Ovary (tissue), 9 donors: Measurements from ENCODE around the gene KCNJ9. TPM values are rescaled to one million over a fixed set of nuclear protein-coding genes. Genes with fewer than 3 reads are reported as not detected.

ENCODE experiments used
- DNase-seq, 5 donors: peaks; one replicate each; pipeline ENCODE4 v3.0.0-alpha.2; 2019 to 2020
- H3K27ac ChIP-seq, 2 donors: fragments of 200-600 bp; one replicate each; pipeline versions ENCODE4 v1.5.1 to v1.8.0; 2019 to 2022
- H3K27me3 ChIP-seq: fragments of 200-600 bp; one replicate; pipeline ENCODE4 v1.8.0; 2022
- H3K36me3 ChIP-seq: fragments of 200-600 bp; sonication (generic); one replicate; pipeline ENCODE4 v1.5.1; 2019
- H3K4me1 ChIP-seq: one replicate; pipeline ENCODE4 v1.8.1; 2013; ENCODE audit warnings: mild to moderate bottlenecking, moderate library complexity; ENCODE audit not compliant: insufficient read depth
- H3K4me3 ChIP-seq: fragments of 200-600 bp; sonication (generic); one replicate; pipeline ENCODE4 v1.5.1; 2017
- H3K9me3 ChIP-seq, 2 donors: fragments of 200-600 bp in 1 of 2; sonication (generic) in 1 of 2; one replicate each; pipeline versions ENCODE4 v1.5.1 to v1.8.1; 2013 to 2019; ENCODE audit warnings: mild to moderate bottlenecking in 1 of 2, moderate library complexity in 1 of 2
- EP300 ChIP-seq: sonication (generic); formaldehyde crosslinking; IDR thresholded peaks from one replicate; pipeline ENCODE4 v1.6.1; 2017; ENCODE audit warnings: antibody characterized with exemption
- POLR2A ChIP-seq: fragments of 450-650 bp; IDR thresholded peaks from one replicate; pipeline ENCODE4 v1.6.1; 2017; ENCODE audit warnings: antibody characterized with exemption, mild to moderate bottlenecking, moderate library complexity
- WGBS, 3 donors: extraction: QIAGEN DNeasy Blood & Tissue Kit in 1 of 3; methylation state at CpG; one replicate each; pipeline versions ENCODE4 v1.1.5 to v1.1.7; 2013 to 2017; 5-methylcytosine and 5-hydroxymethylcytosine counted together
- intact Hi-C, 4 donors: fragments of 100-400 bp; cut with DNase I; formaldehyde crosslinking; loops; one replicate each; pipeline versions ENCODE4 v1.11.0 to v1.15.1; 2022 to 2023
- polyA plus RNA-seq, 2 donors: library from polyadenylated mRNA; stranded (reverse); fragments of 200-250 nt in 1 of 2; fragments of 350-450 nt in 1 of 2; fragmentation: Illumina TruSeq in 1 of 2; extraction: RNeasy Lipid Tissue Mini Kit (QIAGEN cat#74804) in 1 of 2; gene quantifications; one replicate each; pipeline ENCODE4 v1.2.3, GENCODE V29; 2013 to 2014
- total RNA-seq, 7 donors: library from RNA; depleted of rRNA in 2 of 7; stranded (reverse); fragments of >200 nt in 2 of 7; fragmentation: NEBNext Ultra II Directional in 3 of 7; extraction: Animal tissue kit (Norgen Biotek cat#: 25700) in 3 of 7; gene quantifications; one replicate each; pipeline versions ENCODE4 v1.1.0 to v1.2.4, GENCODE V29; 2016 to 2023
- TF ChIP-seq, protein P1 (sequence below), 3 donors: fragments of 450-650 bp in 2 of 3; fragments of 200-600 bp in 1 of 3; IDR thresholded peaks; one replicate each; pipeline versions ENCODE4 v1.5.1 to v1.8.0; 2016 to 2022; ENCODE audit warnings: antibody characterized with exemption in 3 of 3, mild to moderate bottlenecking in 1 of 3
- donor health status: DM: no; HTN: no; CAD: no; lungs with moderate emphysema.
- donor health status: DM: no; HTN: no; CAD: no.
- donor health status: Bipolar disorder and iron deficiency.
- donor health status: DM: yes; HTN: yes; CAD: no.
- donor health status: DM: no; HTN: no; CAD: no.
- donor health status: DM: yes; HTN: yes; CAD: no.

KCNJ9 gene
- total and polyA plus RNA-seq, 9 donors, result 0.01 TPM; not detected in 8

DNA sequence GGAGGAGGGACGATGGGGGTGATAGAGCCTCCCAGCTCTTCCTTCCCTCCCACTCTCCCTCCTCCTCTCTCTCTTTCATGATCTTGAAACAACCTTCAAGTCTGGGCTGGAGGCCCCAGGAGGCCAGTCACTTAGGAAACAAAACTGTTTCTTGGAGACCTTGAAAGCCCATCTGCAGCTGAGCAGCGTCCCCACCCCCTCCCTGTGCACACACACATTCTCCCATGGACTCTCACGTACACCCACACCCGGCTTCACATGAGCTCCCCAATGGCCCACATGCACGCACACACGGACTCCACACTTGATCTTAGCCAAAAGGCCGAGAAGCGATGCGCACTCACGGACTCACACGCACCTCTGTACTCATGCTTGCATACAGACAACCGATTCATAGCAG is 31.0 kb downstream of the KCNJ9 start:
- H3K4me1 ChIP-seq, result peaks cover 20% of the 10 kb centered on the region
- H3K27ac ChIP-seq, result peak overlapping the region in 1 of 2 donors; percentile 55
- intact Hi-C loops, result loop anchor here in 1 of 4 donors (10.0 kb wide), 1 partner anchor 82 kb away; the partner anchor contains the start of gene CASQ1
- 39 to 55% (median 47%) methylated on average over 12 of the region's 12 CpGs for WGBS, 3 donors
- no peaks in the 10 kb centered on the region for H3K36me3 ChIP-seq
- peak; percentile 42 to 77 (median 48) for DNase-seq
- no peaks in the 10 kb centered on the region for H3K9me3 ChIP-seq
- no peak for TF ChIP-seq POLR2A
- TF ChIP-seq, protein P1, sequence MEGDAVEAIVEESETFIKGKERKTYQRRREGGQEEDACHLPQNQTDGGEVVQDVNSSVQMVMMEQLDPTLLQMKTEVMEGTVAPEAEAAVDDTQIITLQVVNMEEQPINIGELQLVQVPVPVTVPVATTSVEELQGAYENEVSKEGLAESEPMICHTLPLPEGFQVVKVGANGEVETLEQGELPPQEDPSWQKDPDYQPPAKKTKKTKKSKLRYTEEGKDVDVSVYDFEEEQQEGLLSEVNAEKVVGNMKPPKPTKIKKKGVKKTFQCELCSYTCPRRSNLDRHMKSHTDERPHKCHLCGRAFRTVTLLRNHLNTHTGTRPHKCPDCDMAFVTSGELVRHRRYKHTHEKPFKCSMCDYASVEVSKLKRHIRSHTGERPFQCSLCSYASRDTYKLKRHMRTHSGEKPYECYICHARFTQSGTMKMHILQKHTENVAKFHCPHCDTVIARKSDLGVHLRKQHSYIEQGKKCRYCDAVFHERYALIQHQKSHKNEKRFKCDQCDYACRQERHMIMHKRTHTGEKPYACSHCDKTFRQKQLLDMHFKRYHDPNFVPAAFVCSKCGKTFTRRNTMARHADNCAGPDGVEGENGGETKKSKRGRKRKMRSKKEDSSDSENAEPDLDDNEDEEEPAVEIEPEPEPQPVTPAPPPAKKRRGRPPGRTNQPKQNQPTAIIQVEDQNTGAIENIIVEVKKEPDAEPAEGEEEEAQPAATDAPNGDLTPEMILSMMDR (IDR thresholded peaks at IDR 0.05), result no peak
- TF ChIP-seq EP300, result no peak
- no peaks in the 10 kb centered on the region for H3K27me3 ChIP-seq
- H3K4me3 ChIP-seq, result no peak overlapping the region

DNA sequence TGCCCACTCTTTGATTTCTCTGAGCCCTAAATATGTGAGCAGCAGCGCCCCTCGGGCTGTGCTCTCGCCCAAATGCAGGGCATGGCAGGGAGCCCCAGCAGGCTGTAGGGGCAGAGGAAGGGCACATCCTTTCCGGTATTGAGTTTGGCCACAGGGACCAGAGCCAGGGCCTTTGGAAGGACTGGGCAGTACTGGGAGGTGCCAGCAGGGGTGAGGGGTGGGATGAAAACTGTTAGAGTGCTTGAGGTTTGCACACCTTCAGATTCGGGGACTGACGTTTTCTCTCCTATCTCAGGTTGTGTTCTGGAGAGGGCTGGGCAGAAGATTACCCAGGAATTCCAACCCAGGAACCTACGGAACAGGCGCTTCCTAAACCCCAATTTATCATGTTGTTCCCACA is 32.1 kb downstream of the KCNJ9 start:
- 79 to 92% (median 81%) methylated on average over 8 of the region's 8 CpGs for WGBS, 3 donors
- DNase-seq, result no peak
- H3K4me1 ChIP-seq, result peaks cover 23% of the 10 kb centered on the region
- H3K27me3 ChIP-seq, result no peaks in the 10 kb centered on the region
- peak overlapping the region in 1 of 2 donors; percentile 60 for H3K27ac ChIP-seq
- H3K9me3 ChIP-seq, result no peaks in the 10 kb centered on the region
- intact Hi-C loops, result loop anchor here in 1 of 4 donors (10.0 kb wide), 1 partner anchor 81 kb away; the partner anchor contains the start of gene CASQ1
- TF ChIP-seq, protein P1 (IDR thresholded peaks at IDR 0.05), result no peak
- TF ChIP-seq EP300 (no peak), POLR2A (no peak)
- no peaks in the 10 kb centered on the region for H3K36me3 ChIP-seq
- H3K4me3 ChIP-seq, result no peak overlapping the region

DNA sequence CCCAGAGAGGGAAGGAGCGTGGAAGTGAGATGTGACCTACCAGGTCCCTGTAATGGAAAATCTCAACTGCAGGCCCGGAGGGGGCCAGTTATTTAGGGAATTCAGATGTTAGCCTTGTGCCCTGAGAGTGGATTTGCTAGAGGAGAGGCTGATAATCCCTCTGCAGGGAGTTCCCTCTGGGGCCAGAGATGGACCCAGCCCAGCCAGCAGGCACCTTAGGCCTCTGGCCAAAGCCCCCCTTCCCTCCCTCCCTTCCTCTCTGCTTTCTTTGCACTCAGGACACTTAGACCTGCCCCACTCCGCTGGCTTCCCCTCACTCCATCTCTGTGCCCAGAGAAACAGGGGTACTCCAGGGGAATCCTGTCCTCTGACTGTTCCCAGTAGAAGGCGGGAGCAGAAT is 32.7 kb downstream of the KCNJ9 start:
- Histone ChIP-seq H3K27me3 (no peaks in the 10 kb centered on the region), H3K36me3 (no peaks in the 10 kb centered on the region), H3K9me3 (no peaks in the 10 kb centered on the region), H3K4me3 (no peak overlapping the region), H3K4me1 (peaks cover 25% of the 10 kb centered on the region), H3K27ac (peak overlapping the region in 1 of 2 donors; percentile 60)
- TF ChIP-seq, protein P1 (IDR thresholded peaks at IDR 0.05), result no peak
- TF ChIP-seq POLR2A (no peak), EP300 (no peak)
- WGBS, 3 donors, result 48 to 64% (median 54%) methylated on average over 4 of the region's 4 CpGs
- intact Hi-C loops, result loop anchor here in 1 of 4 donors (10.0 kb wide), 1 partner anchor 81 kb away; the partner anchor contains the start of gene CASQ1
- peak in 1 of 5 donors; percentile 79 for DNase-seq

DNA sequence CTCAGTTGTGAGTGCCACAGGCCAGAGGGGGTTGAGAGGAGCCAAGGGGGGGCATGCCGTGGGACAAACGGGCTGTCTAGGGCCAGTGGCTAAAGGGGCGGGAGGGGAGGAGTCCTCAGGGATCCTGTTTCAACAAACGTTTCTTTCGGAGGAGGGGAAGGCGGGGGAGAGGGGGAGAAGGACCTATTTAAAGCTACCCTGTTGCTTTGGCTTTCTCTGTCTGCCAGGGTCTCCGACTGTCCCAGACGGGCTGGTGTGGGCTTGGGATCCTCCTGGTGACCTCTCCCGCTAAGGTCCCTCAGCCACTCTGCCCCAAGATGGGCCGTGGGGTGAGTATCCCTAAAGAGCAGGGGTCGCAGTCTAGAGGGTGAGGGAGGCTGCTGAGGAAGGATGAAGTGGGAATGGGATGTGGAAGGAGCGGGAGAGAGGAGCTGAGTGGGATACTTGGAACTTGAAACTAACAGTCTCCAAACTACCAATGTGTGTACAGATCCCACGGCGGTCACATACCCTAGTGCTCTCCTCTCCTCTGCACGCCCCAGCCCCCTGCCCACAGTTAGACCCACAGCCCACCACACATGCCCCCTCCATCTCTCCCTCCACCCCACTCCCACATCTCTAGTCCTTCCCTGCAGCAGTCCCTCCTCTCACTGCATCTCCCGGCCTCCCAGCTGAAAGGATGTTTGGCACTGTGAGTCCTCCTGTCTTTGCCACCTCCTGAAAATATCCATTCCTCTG is 34.4 kb downstream of the KCNJ9 start, which contains the start of gene ATP1A2:
TSS of gene ATP1A2 (plus strand) at position 215 of the 738 bp plus-strand sequence. CDS start at position 318, 103 bp downstream.
- no peaks in the 10 kb centered on the region for H3K36me3 ChIP-seq
- H3K27ac ChIP-seq, result peak within 1 kb of the TSS in 1 of 2 donors; percentile 60
- DNase-seq, result peak in 1 of 5 donors; percentile 49
- H3K9me3 ChIP-seq, result no peaks in the 10 kb centered on the region
- no peaks in the 10 kb centered on the region for H3K27me3 ChIP-seq
- H3K4me1 ChIP-seq, result peaks cover 23% of the 10 kb centered on the region
- H3K4me3 ChIP-seq, result no peak within 1 kb of the TSS
- WGBS, 3 donors, result 26 to 33% (median 30%) methylated on average over 16 of the region's 16 CpGs
- TF ChIP-seq POLR2A (no peak), EP300 (no peak)
- TF ChIP-seq, protein P1 (IDR thresholded peaks at IDR 0.05), result no peak
- intact Hi-C loops, result loop anchor here in 1 of 4 donors (10.0 kb wide), 1 partner anchor 79 kb away; the partner anchor contains the start of gene CASQ1
